SK-N-MC (cell line): ENCODE data around the gene CACNA1E.

ENCODE experiments used
- EZH2 ChIP-seq: fragments of 200-600 bp; sonication (generic); IDR thresholded peaks from one replicate; pipeline ENCODE4 v1.6.1; 2017; ENCODE audit warnings: antibody characterized with exemption
- POLR2AphosphoS5 ChIP-seq: IDR thresholded peaks from 2 replicates; pipeline ENCODE4 v1.6.1; 2012; ENCODE audit warnings: mild to moderate bottlenecking, low read depth, low read length, borderline replicate concordance

DNA sequence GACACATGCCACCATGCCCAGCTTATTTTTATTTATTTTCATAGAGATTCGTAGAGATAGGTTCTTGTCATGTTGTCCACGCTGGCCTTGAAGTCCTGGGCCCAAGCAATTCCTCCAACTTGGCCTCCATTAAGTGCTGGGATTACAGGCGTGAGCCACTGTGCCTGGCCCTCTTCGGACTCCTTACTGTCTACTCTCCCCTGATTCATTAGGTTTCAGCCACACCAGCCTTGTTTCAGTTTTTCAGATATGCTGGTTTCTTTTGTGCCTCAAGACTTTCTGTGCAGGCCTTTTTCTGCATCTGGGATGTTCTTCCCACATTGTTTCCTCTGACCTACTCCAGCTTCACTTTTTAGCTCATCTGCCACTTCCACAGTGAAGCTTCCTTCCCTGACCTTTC lies 85.4 kb downstream of the CACNA1E start:
- TF ChIP-seq EZH2 (no peak), POLR2AphosphoS5 (no peak)
